GM12878 (cell line): ENCODE results near the gene HSPA1A. TPM values are rescaled to one million over a fixed set of nuclear protein-coding genes. Genes with fewer than 3 reads are reported as not detected.

Experiments
- ATAC-seq: fragments of 200-7000 bp; cut with Tn5 transposase; 3 replicates; pipeline ENCODE4 v1.9.1; 2020; ENCODE audit warnings: mild to moderate bottlenecking, moderate library complexity
- BruUV-seq: library from RNA; stranded (reverse); fragments of 400-500 nt; replicated peaks from 2 replicates; lab custom pipeline; 2021; lab: Mats Ljungman, UMichigan
- CTCF ChIA-PET: fragments of 300-600 bp; sonication (Branson Sonifier 250); formaldehyde crosslinking; extraction: SDS; loops from one replicate; lab custom pipeline; 2021; ENCODE audit warnings: inconsistent platforms; lab: Yijun Ruan, JAX
- POLR2A ChIA-PET: fragments of 350-600 bp; formaldehyde crosslinking; extraction: SDS; loops from one replicate; lab custom pipeline; 2021; ENCODE audit warnings: inconsistent platforms; lab: Charles Lee
- RAD21 ChIA-PET: fragments of 300-600 bp; sonication (Branson Sonifier 250); formaldehyde crosslinking; loops from one replicate; lab custom pipeline; 2023; ENCODE audit warnings: antibody characterized with exemption; ENCODE audit not compliant: unreplicated experiment; lab: Charles Lee
- SMC1A ChIA-PET: fragments of 300-600 bp; sonication (Branson Sonifier 250); formaldehyde crosslinking; loops from one replicate; lab custom pipeline; 2023; ENCODE audit not compliant: unreplicated experiment, uncharacterized antibody; lab: Charles Lee
- DNase-seq: peaks from one replicate; pipeline ENCODE4 v3.0.0-alpha.2; 2011; ENCODE audit warnings: low read depth, low spot score
- FAIRE-seq: peaks from 3 replicates; lab custom pipeline; 2011; peaks lifted over from hg19 to GRCh38; lab: Jason Lieb, UNC
- H2AFZ ChIP-seq: 2 replicates; pipeline ENCODE4 v1.6.0; 2011; ENCODE audit warnings: low read depth, low read length, control low read depth; ENCODE audit not compliant: control insufficient read depth
- H3K27ac ChIP-seq: 2 replicates; pipeline ENCODE4 v1.5.1; 2011; ENCODE audit warnings: control low read depth; ENCODE audit not compliant: control insufficient read depth, insufficient read depth
- H3K27me3 ChIP-seq, 2 experiments: replicated peaks in 1 of 2; 2 replicates each; pipeline versions ENCODE4 v1.6.0 to v1.6.1; 2011; ENCODE audit warnings: low read length in 1 of 2; ENCODE audit not compliant: control insufficient read depth in 2 of 2, insufficient read depth in 2 of 2
- H3K36me3 ChIP-seq, 2 experiments: 2 replicates each; pipeline ENCODE4 v1.5.1; 2011; ENCODE audit warnings: low read length in 1 of 2; ENCODE audit not compliant: control insufficient read depth in 2 of 2, insufficient read depth in 2 of 2
- H3K4me1 ChIP-seq: 2 replicates; pipeline ENCODE4 v1.6.1; 2011; ENCODE audit warnings: mild to moderate bottlenecking, low read length, moderate library complexity, mixed read lengths; ENCODE audit not compliant: control insufficient read depth, insufficient read depth
- H3K4me2 ChIP-seq: 2 replicates; pipeline ENCODE4 v1.6.0; 2011; ENCODE audit warnings: control low read depth; ENCODE audit not compliant: control insufficient read depth, insufficient read depth
- H3K4me3 ChIP-seq: fragments of 200-600 bp; sonication (generic); 2 replicates; pipeline ENCODE4 v1.5.1; 2016
- H3K79me2 ChIP-seq: 2 replicates; pipeline ENCODE4 v1.6.0; 2011; ENCODE audit warnings: low read length; ENCODE audit not compliant: control insufficient read depth, insufficient read depth
- H3K9ac ChIP-seq: 2 replicates; pipeline ENCODE4 v1.8.0; 2011; ENCODE audit warnings: low read length, control low read depth, mixed read lengths; ENCODE audit not compliant: control insufficient read depth, insufficient read depth
- H3K9me3 ChIP-seq: replicated peaks from 3 replicates; pipeline ENCODE4 v1.5.1; 2011; ENCODE audit warnings: mild to moderate bottlenecking, low read length; ENCODE audit not compliant: control insufficient read depth, insufficient read depth
- H4K20me1 ChIP-seq: 2 replicates; pipeline ENCODE4 v1.6.0; 2011; ENCODE audit not compliant: control insufficient read depth, insufficient read depth
- ASH2L ChIP-seq: fragments of 300-600, 200-600 bp; sonication (generic); IDR thresholded peaks from 2 replicates; pipeline ENCODE4 v1.6.1; 2017; ENCODE audit warnings: low read depth, mild to moderate bottlenecking, borderline replicate concordance
- ATF2 ChIP-seq: IDR thresholded peaks from 2 replicates; pipeline ENCODE4 v1.6.1; 2012; ENCODE audit warnings: low read length, inconsistent platforms
- FOXK2 ChIP-seq: fragments of 450-650 bp; IDR thresholded peaks from 2 replicates; pipeline ENCODE4 v1.6.1; 2017; ENCODE audit warnings: mild to moderate bottlenecking, moderate library complexity
- RCOR1 ChIP-seq: conservative IDR thresholded peaks from 2 replicates; pipeline ENCODE4 v1.6.1; 2012; ENCODE audit warnings: low read depth, low read length, improper control_type of control experiment
- WGBS: methylation state at CpG from one replicate; pipeline ENCODE4 v1.1.6; 2016; ENCODE audit warnings: low lambda C conversion rate; ENCODE audit not compliant: insufficient replicate concordance, insufficient coverage; ENCODE audit errors: missing lambda C conversion rate; 5-methylcytosine and 5-hydroxymethylcytosine counted together
- in situ Hi-C: fragments of 300-500 bp; cut with MboI; formaldehyde crosslinking; loops from 9 replicates; pipeline ENCODE4 v1.14.3; 2018; ENCODE audit warnings: mixed read lengths
- intact Hi-C: fragments of 100-400 bp; cut with micrococcal nuclease; formaldehyde crosslinking; loops from one replicate; pipeline ENCODE4 v1.14.2; 2022; ENCODE audit not compliant: unreplicated experiment
- polyA plus RNA-seq, 11 experiments: library from polyadenylated mRNA; depleted of rRNA in 4 of 11; unstranded in 6 of 11; stranded (reverse) in 5 of 11; fragments of >200 nt; fragmentation: Nextera tagmentation in 4 of 11; fragmentation: Illumina TruSeq in 1 of 11; extraction: Ambion mirVana in 4 of 11; extraction: Trizol in 1 of 11; gene quantifications; 1 replicate in 1 of 11; 2 replicates in 10 of 11; pipeline versions ENCODE4 v1.2.1 to v1.2.3, GENCODE V29; 2011 to 2016; ENCODE audit warnings: inconsistent platforms in 2 of 11, missing spikeins in 2 of 11, low read depth in 1 of 11
- total RNA-seq, 4 experiments: library from RNA; depleted of rRNA in 3 of 4; stranded (reverse); fragments of >200 nt in 3 of 4; fragmentation: Illumina TruSeq in 1 of 4; extraction: Trizol in 1 of 4; gene quantifications; 2 replicates each; pipeline versions ENCODE4 v1.2.1 to v1.2.3, GENCODE V29; 2013 to 2021
- TF ChIP-seq, protein P1 (sequence below), 3 experiments: IDR thresholded peaks in 2 of 3; conservative IDR thresholded peaks in 1 of 3; 2 replicates each; pipeline ENCODE4 v1.5.1; 2011; ENCODE audit warnings: low read depth in 3 of 3, low read length in 3 of 3, mild to moderate bottlenecking in 3 of 3, control low read depth in 2 of 3, moderate library complexity in 2 of 3, inconsistent platforms in 1 of 3, mixed read lengths in 1 of 3; ENCODE audit not compliant: control insufficient read depth in 2 of 3, insufficient read depth in 1 of 3; ENCODE audit errors: extremely low read depth in 1 of 3
- TF ChIP-seq, protein P2 (sequence below): fragments of 450-650 bp; IDR thresholded peaks from 2 replicates; pipeline ENCODE4 v1.6.1; 2016; ENCODE audit warnings: mild to moderate bottlenecking
- TF ChIP-seq, protein P3 (sequence below): fragments of 450-650 bp; IDR thresholded peaks from 2 replicates; pipeline ENCODE4 v1.6.1; 2018; ENCODE audit warnings: mild to moderate bottlenecking, low read depth, moderate library complexity; ENCODE audit not compliant: partially characterized antibody
- TF ChIP-seq, protein P4 (sequence below): fragments of 150-350 bp; IDR thresholded peaks from 2 replicates; pipeline ENCODE4 v1.6.1; 2016; ENCODE audit warnings: low read depth, low read length

The HSPA1A gene
- total and polyA plus RNA-seq, 10 of the 15 experiments (the other 5 are each of a cell fraction or from before 2014, with no cell fraction given), result 0.29 to 51.8 (median 17.5) TPM

DNA sequence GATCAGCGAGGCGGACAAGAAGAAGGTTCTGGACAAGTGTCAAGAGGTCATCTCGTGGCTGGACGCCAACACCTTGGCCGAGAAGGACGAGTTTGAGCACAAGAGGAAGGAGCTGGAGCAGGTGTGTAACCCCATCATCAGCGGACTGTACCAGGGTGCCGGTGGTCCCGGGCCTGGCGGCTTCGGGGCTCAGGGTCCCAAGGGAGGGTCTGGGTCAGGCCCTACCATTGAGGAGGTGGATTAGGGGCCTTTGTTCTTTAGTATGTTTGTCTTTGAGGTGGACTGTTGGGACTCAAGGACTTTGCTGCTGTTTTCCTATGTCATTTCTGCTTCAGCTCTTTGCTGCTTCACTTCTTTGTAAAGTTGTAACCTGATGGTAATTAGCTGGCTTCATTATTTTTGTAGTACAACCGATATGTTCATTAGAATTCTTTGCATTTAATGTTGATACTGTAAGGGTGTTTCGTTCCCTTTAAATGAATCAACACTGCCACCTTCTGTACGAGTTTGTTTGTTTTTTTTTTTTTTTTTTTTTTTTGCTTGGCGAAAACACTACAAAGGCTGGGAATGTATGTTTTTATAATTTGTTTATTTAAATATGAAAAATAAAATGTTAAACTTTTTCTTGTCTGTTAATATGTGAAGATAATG lies 14.4 kb downstream of the HSPA1A start:
- Histone ChIP-seq H3K9ac (peak overlapping the region; percentile 33; the same call in 1 of the 2 replicates), H3K4me2 (peak overlapping the region; percentile 66), H4K20me1 (no peaks in the 10 kb centered on the region), H3K27me3 (no peaks in the 10 kb centered on the region), H3K79me2 (peaks cover 33% of the 10 kb centered on the region), H2AFZ (no peak overlapping the region), H3K4me3 (peak overlapping the region; percentile 79), H3K4me1 (peaks cover 11% of the 10 kb centered on the region), H3K36me3 (no peaks in the 10 kb centered on the region), H3K27ac (no peak overlapping the region), H3K9me3 (no peaks in the 10 kb centered on the region)
- 0 out of 3 replicates have a peak, but pooled peaks have one; percentile 1 for ATAC-seq
- intact Hi-C loops, result loop anchor here (1.0 to 10.0 kb wide), 5 partner anchors 32 to 283 kb away; partner anchors contain the start of genes ATP6V1G2, CSNK2B, LY6G5B and VARS1
- WGBS, result 2% methylated on average over 15 of the region's 15 CpGs
- RAD21 ChIA-PET, result interaction anchor here (0.6 to 3.9 kb wide), 34 partner anchors 9 to 288 kb away, joined by 3 to 30 read pairs (median 5); partner anchors contain the start of genes DDAH2, DDX39B, DXO and GPANK1
- DNase-seq, result no peak
- CTCF ChIA-PET, result interaction anchor here (0.8 to 4.0 kb wide), 29 partner anchors 13 to 335 kb away, joined by 3 to 27 read pairs (median 6); partner anchors contain the start of genes DDAH2, LSM2, LTB and LY6G5C
- POLR2A ChIA-PET, result interaction anchor here (0.5 to 10.9 kb wide), 18 partner anchors 10 to 332 kb away, joined by 3 to 122 read pairs (median 4); partner anchors contain the start of genes ABHD16A, CLIC1, DDX39B and LSM2
- BruUV-seq, result no TSS peak
- in situ Hi-C loops, result loop anchor here (10.0 kb wide), 1 partner anchor 285 kb away; the partner anchor contains the start of genes ATP6V1G2, DDX39B and NFKBIL1
- SMC1A ChIA-PET, result interaction anchor here (0.7 to 3.7 kb wide), 28 partner anchors 10 to 283 kb away, joined by 3 to 30 read pairs (median 6); partner anchors contain the start of genes ATP6V1G2, CLIC1, HSPA1A and HSPA1L
- FAIRE-seq, result no peak
- TF ChIP-seq, protein P1, sequence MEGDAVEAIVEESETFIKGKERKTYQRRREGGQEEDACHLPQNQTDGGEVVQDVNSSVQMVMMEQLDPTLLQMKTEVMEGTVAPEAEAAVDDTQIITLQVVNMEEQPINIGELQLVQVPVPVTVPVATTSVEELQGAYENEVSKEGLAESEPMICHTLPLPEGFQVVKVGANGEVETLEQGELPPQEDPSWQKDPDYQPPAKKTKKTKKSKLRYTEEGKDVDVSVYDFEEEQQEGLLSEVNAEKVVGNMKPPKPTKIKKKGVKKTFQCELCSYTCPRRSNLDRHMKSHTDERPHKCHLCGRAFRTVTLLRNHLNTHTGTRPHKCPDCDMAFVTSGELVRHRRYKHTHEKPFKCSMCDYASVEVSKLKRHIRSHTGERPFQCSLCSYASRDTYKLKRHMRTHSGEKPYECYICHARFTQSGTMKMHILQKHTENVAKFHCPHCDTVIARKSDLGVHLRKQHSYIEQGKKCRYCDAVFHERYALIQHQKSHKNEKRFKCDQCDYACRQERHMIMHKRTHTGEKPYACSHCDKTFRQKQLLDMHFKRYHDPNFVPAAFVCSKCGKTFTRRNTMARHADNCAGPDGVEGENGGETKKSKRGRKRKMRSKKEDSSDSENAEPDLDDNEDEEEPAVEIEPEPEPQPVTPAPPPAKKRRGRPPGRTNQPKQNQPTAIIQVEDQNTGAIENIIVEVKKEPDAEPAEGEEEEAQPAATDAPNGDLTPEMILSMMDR (IDR thresholded peaks at IDR 0.05 in 2 of 3, conservative IDR thresholded peaks at IDR 0.05 in 1 of 3; ENCODE audit: control insufficient read depth in 2 of 3, extremely low read depth in 1 of 3, insufficient read depth in 1 of 3, low read depth in 3 of 3, low read length in 3 of 3), result peak; percentile 15 to 66 (median 40); a peak in 3 of 6 replicates
- TF ChIP-seq, protein P2, sequence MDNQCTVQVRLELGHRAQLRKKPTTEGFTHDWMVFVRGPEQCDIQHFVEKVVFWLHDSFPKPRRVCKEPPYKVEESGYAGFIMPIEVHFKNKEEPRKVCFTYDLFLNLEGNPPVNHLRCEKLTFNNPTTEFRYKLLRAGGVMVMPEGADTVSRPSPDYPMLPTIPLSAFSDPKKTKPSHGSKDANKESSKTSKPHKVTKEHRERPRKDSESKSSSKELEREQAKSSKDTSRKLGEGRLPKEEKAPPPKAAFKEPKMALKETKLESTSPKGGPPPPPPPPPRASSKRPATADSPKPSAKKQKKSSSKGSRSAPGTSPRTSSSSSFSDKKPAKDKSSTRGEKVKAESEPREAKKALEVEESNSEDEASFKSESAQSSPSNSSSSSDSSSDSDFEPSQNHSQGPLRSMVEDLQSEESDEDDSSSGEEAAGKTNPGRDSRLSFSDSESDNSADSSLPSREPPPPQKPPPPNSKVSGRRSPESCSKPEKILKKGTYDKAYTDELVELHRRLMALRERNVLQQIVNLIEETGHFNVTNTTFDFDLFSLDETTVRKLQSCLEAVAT, result 0 out of 2 replicates have a peak, but pooled peaks have one; percentile 27
- no peak for TF ChIP-seq RCOR1
- 0 out of 2 replicates have a peak, but pooled peaks have one; percentile 14 for TF ChIP-seq ATF2
- TF ChIP-seq ASH2L, result no peak
- peak; percentile 53; the same call in 1 of the 2 replicates for TF ChIP-seq FOXK2
- TF ChIP-seq, protein P3, sequence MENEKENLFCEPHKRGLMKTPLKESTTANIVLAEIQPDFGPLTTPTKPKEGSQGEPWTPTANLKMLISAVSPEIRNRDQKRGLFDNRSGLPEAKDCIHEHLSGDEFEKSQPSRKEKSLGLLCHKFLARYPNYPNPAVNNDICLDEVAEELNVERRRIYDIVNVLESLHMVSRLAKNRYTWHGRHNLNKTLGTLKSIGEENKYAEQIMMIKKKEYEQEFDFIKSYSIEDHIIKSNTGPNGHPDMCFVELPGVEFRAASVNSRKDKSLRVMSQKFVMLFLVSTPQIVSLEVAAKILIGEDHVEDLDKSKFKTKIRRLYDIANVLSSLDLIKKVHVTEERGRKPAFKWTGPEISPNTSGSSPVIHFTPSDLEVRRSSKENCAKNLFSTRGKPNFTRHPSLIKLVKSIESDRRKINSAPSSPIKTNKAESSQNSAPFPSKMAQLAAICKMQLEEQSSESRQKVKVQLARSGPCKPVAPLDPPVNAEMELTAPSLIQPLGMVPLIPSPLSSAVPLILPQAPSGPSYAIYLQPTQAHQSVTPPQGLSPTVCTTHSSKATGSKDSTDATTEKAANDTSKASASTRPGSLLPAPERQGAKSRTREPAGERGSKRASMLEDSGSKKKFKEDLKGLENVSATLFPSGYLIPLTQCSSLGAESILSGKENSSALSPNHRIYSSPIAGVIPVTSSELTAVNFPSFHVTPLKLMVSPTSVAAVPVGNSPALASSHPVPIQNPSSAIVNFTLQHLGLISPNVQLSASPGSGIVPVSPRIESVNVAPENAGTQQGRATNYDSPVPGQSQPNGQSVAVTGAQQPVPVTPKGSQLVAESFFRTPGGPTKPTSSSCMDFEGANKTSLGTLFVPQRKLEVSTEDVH, result peak; percentile 45
- TF ChIP-seq, protein P4, sequence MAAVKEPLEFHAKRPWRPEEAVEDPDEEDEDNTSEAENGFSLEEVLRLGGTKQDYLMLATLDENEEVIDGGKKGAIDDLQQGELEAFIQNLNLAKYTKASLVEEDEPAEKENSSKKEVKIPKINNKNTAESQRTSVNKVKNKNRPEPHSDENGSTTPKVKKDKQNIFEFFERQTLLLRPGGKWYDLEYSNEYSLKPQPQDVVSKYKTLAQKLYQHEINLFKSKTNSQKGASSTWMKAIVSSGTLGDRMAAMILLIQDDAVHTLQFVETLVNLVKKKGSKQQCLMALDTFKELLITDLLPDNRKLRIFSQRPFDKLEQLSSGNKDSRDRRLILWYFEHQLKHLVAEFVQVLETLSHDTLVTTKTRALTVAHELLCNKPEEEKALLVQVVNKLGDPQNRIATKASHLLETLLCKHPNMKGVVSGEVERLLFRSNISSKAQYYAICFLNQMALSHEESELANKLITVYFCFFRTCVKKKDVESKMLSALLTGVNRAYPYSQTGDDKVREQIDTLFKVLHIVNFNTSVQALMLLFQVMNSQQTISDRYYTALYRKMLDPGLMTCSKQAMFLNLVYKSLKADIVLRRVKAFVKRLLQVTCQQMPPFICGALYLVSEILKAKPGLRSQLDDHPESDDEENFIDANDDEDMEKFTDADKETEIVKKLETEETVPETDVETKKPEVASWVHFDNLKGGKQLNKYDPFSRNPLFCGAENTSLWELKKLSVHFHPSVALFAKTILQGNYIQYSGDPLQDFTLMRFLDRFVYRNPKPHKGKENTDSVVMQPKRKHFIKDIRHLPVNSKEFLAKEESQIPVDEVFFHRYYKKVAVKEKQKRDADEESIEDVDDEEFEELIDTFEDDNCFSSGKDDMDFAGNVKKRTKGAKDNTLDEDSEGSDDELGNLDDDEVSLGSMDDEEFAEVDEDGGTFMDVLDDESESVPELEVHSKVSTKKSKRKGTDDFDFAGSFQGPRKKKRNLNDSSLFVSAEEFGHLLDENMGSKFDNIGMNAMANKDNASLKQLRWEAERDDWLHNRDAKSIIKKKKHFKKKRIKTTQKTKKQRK, result no peak
